Measurements from ENCODE around the gene DIPK1A.

- TF ChIP-seq POLR2A (IDR thresholded peaks at IDR 0.05) (no peak), CTCF (IDR thresholded peaks at IDR 0.05) (peak; percentile 42 to 54 (median 44))
Observed at GRCh38 chr1:92968138-92969032, 7.1 kb upstream of the DIPK1A start.
